NOMO-1 (cell line): ENCODE results near the gene DOCK1.

Source experiments
- DNase-seq, 2 experiments: peaks; one replicate each; lab custom pipeline; 2025; ENCODE audit not compliant: unreplicated experiment in 2 of 2; lab: John Stamatoyannopoulos, UW

DOCK1 gene

DNA sequence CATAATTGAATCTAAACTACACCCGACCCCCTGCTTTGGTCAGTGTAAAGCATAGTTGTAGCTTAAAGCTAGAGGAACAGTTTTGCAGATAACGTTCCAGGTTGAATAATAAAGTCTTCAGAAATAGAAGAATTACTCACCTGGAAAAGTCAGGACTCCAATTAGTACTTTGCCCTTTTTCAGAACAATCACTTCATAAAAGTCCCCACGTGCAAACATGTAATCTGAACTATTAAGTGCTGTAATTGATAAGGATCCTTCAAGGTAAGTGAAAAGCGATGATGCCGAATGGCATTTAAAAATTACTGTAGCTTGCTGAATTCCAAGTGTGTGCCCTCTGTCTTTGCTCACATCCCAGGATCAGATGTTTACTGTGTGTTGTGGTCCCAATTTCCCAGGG, 344.8 kb downstream of the DOCK1 start:
- no peak for DNase-seq

DNA sequence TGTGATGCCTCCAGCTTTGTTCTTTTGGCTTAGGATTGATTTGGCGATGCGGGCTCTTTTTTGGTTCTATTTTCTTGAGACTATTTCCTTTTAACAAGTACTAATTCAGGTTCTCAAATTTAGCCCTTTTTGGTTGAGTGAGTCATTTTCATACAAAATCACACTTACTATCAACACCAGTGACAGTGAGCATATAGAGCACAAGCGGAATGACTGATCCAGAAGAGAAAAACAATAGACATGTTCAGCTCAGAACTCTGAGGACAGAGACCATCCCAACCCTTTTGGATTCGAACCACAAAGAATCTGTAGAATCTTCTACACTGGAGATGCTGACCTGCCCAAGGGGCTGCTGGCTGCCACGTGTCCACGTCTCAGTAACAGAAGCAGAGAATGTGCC, 347.6 kb downstream of the DOCK1 start:
- DNase-seq, result no peak

DNA sequence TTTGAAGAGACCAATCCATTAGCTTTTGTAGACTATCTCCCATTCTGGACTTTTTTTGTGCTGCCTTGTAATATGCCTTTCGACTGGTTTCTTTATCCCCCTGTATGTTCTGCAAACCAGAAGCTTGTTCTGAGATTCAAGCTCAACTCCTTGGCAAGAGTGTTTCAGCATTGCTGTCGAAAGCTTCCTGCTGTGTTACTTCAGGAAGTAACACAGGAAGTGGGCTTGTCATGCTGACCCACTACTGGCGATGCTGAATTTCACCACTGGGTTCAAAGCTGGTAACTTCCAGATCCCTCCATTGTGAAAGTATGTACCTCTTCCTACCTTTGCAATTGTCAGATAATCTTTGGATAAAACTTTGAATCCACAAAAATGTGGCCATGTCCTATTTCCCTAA, 349.0 kb downstream of the DOCK1 start:
- DNase-seq, result no peak

DNA sequence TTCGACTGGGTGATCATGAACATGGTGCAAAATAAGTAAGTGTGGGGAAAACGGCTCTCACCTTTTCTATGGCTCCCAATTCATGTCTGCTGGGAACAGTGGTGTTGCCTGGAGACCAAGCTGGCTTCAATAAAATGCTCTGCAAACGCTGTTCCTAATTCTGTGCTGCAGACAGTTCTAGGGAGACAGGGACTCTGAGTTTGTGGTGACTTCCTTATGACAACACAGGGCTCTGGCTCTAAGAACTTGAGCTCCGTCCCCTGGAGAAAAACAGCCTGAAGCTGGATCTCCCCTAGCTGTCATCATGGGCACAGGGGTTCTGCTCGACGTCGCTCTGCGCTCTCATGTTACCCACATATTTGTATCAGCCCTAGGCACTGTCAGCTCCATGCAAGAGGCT, 352.2 kb downstream of the DOCK1 start:
- no peak for DNase-seq

DNA sequence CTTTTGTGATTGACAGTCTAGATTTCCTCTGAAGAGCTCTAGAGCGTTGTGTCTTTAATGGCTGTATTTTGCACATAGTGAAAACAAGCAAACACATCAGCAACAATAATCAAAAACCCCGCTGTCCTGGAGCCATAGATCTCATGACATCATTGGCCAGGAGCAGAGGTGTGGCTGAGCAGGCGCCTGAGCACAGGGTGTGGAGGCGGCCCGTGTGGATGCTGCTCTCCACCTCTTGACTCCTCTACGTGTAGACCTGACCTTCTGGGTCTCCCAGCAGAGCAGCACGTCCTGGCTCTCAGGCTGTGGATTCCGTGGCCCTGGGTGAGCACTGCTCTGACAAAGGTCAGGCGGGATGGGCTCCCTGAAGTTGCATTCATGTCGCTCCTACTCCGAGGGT, 354.1 kb downstream of the DOCK1 start:
- no peak for DNase-seq

GRCh38 chr10:127262606-127263005, 357.4 kb downstream of the DOCK1 start:
- DNase-seq, result no peak

GRCh38 chr10:127265288-127265687, 360.1 kb downstream of the DOCK1 start:
- no peak for DNase-seq

GRCh38 chr10:127266431-127266830, 361.2 kb downstream of the DOCK1 start:
- no peak for DNase-seq

GRCh38 chr10:127267442-127267841, 362.2 kb downstream of the DOCK1 start:
- no peak for DNase-seq

- no peak for DNase-seq
These were observed 366.8 kb downstream of the DOCK1 start for GRCh38 chr10:127272076-127272475.

GRCh38 chr10:127275272-127275671, 370.0 kb downstream of the DOCK1 start:
- DNase-seq, result no peak

DNA sequence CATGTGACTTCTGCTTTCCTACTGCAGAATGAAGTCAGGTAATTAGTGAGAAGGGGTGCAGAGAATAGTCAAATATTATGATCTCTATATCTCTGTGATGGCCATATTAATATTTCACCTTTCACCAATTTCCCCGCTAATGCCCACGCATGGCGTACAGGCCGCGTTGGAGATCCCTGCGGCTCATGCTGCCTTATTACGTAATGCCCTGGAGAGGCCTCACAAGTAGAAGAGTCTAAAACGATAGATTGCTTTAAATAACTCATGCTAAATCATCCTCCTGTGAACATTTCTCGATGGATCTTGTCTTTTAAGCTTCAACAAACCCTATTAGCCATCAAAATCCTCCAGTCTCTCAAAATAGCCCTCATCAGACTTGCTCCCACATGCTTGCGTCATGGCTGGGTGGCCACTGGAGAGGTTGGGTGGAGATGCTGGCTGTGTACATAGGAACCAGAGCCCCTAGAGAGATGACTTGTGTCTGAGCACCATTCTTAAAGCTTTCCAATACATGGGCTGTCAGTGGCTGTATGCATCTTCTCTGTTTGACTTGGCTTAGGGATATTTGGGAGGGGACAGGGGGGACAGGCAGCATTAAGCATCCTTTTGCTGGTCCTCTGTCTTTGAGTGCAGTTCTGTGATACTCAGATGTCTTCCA, 370.7 kb downstream of the DOCK1 start:
- DNase-seq, result no peak

DNA sequence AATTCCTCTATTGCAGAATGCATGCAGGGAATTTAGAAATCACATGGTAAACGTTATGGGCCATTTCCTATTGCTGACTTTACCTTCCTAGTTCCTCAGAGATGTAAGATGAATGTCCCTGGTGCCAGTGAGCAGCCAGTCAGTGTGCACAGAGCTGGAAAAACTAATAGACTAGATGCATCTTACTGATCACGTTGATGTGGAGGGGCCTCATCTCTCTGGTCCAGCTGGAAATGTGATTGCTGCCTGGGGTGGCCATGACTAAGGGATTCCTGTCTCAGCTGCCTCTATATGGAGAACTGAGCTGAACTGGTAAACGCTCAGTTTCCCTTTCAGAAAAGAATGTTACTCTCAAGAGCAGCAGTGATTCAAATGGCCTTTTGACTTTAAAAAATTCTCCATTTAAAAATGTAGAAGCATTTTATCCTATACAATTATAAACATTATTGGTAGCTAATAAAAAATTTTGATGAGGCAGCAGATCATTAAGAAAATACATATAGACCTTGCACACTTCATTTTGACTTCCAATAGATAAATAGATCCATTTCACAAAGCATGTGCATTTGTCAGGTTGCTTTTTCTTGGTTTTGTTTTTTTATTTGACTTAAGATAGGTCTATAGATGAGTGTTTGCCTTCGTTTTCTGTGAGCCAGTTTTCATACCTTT, 371.7 kb downstream of the DOCK1 start:
- no peak for DNase-seq

DNA sequence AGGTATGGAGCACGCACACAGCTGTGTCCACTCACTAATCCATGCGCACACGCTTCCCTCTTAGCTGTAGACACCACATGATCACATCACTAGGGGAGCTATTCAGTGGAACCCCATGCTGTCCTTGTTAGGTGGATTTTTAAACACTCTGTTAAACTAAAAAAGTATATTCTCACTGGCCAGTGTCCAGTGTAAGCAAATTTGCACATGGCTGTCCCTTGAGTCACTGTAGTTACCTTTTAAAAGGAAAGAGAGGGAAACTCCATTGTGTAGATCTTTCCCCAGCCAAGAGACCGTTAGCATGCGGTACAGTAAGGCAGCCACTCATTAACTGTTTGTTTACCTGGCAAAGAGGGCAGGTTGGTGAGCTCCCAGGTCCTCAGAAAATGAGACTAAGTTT, 372.8 kb downstream of the DOCK1 start:
- no peak for DNase-seq

DNA sequence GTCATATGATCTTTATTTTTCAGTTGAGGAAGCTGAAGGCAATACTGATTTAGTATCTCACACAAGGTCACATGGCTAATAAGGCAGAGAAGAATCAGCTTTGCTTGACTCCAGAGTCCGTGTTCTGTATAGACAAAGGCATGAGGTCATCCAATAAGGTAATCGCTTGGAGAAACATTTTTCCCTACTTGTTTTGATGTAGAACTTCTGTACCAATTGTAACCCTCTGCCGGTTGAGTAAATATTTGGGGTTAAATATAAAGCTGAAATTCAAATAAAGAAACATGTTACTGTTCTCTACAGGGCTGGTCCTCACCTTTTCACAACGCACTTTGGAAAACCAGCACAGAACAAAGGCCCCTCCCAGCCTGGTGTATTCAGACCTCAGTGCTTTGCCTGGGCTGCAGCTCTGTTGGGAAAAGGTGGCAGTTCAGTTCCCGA, 374.1 kb downstream of the DOCK1 start:
- DNase-seq, result no peak

GRCh38 chr10:127280446-127280845, 375.2 kb downstream of the DOCK1 start:
- no peak for DNase-seq

- DNase-seq, result no peak
These were observed 377.8 kb downstream of the DOCK1 start for GRCh38 chr10:127283017-127283416.

DNA sequence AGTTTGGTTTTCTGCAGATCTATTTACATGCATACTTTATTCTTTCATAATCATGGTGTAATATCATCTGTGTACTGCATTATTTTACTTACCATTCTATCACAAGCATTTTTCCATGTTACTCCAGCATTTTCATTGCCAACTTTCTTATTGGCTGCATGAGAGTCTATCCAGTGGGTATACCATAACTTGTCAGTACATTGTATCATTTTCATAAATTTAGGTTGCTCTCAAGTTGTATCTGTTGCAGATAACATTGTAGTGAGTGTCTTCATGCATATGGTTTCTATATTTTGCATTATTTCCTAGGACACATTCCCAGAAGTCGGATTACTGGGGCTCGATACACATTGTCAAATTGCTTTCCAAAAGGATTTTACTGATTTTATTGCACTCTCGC, 378.3 kb downstream of the DOCK1 start:
- DNase-seq, result no peak

DNA sequence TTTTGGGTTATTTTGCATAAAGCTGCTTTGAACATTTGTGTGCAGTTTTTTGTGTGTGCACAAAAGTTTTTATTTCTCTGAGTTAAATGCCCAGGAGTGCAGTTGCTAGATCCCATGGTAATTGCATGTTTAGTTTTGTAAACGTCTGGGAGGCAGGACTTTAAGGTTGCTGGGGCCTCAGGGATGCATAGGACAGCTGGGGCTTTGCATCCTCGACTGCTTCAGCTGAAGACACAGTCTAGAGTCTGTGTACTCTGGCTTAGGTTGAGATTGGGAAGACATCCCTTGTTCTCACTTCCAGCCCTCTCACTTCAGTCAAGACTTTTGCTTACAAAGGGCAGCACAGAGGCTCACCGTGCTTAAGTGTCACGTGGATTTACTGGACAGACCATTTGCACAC, 385.6 kb downstream of the DOCK1 start:
- no peak for DNase-seq

- no peak for DNase-seq
These were observed 386.1 kb downstream of the DOCK1 start for GRCh38 chr10:127291329-127291728.

GRCh38 chr10:127292888-127293287, 387.7 kb downstream of the DOCK1 start:
- no peak for DNase-seq

GRCh38 chr10:127293640-127294039, 388.4 kb downstream of the DOCK1 start:
- no peak for DNase-seq

DNA sequence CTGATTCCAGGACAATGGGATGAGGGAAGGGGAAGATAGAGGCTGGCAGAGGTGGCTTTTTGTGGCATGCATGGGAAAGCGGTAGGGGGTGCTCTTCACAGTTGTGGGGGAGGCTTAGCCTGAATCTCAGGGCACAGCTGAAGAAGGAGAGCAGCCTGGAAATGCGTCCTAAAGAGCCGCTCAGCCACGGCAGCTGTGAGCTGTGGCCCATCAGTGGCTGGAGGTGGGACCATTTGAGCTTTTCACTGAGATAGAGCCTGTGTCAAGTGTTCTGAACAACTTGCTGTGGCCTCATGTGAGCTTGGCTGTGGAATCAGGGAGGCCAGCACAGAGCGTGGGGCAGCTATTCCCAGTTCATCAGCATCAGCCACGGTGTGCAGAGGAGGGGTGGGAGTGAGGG, 391.5 kb downstream of the DOCK1 start:
- DNase-seq, result no peak
